GDM1 (cell line): ENCODE results near the gene MBD6.

Source experiments
- DNase-seq: peaks from one replicate; lab custom pipeline; 2025; lab: John Stamatoyannopoulos, UW

MBD6 gene

GRCh38 chr12:57575771-57576612 lies 53.4 kb downstream of the MBD6 start:
- DNase-seq = no peak

GRCh38 chr12:57576613-57577160 lies 54.1 kb downstream of the MBD6 start:
- DNase-seq = no peak

- DNase-seq = no peak
These were observed 55.5 kb downstream of the MBD6 start for GRCh38 chr12:57577981-57578758.

GRCh38 chr12:57579011-57579410 lies 56.4 kb downstream of the MBD6 start:
- DNase-seq = no peak
